ENCODE results near the gene ZBTB5. TPM values are rescaled to one million over a fixed set of nuclear protein-coding genes. Genes with fewer than 3 reads are reported as not detected.

ZBTB5 gene
- total and polyA plus RNA-seq, 4 donors, result 3.2 to 21.9 (median 8.3) TPM

Other genes starting within 250 kb of the ZBTB5 start
- gene GRHPR, start 42.8 kb downstream of the ZBTB5 start, total RNA-seq, result 10 to 100 TPM; 65.4 to 81.6 TPM
- gene GRHPR, start 42.8 kb downstream of the ZBTB5 start, polyA plus RNA-seq, result 10 to 100 TPM; 55.5 to 98.9 TPM
- 10 to 100 TPM; 18.0 to 19.9 TPM for gene POLR1E, start 20.5 kb upstream of the ZBTB5 start, total RNA-seq
- 10 to 100 TPM; 14.1 to 18.3 TPM for gene POLR1E, start 20.5 kb upstream of the ZBTB5 start, polyA plus RNA-seq
- 1 to 10 TPM; 3.9 to 6.3 TPM for gene FBXO10, start 110.9 kb upstream of the ZBTB5 start, total RNA-seq
- 1 to 10 TPM; 2.6 to 4.0 TPM for gene FBXO10, start 110.9 kb upstream of the ZBTB5 start, polyA plus RNA-seq
- gene TOMM5, start 127.1 kb upstream of the ZBTB5 start, total RNA-seq, result 10 to 100 TPM; 66.7 to 76.5 TPM
- 100 to 1,000 TPM; 103 to 132 TPM for gene TOMM5, start 127.1 kb upstream of the ZBTB5 start, polyA plus RNA-seq
- gene FRMPD1, start 185.5 kb upstream of the ZBTB5 start, total RNA-seq, result under 1 TPM; 0.06 to 0.25 TPM
- gene FRMPD1, start 185.5 kb upstream of the ZBTB5 start, polyA plus RNA-seq, result under 1 TPM in 1 of 2 donors, not detected in 1; 0.06 TPM

All from lung (tissue), 4 donors.